ENCODE results near the gene WDR41. TPM values are rescaled to one million over a fixed set of nuclear protein-coding genes. Genes with fewer than 3 reads are reported as not detected.

WDR41 gene
- total RNA-seq, 1 experiment from 2014 or later: 54.1 TPM

DNA sequence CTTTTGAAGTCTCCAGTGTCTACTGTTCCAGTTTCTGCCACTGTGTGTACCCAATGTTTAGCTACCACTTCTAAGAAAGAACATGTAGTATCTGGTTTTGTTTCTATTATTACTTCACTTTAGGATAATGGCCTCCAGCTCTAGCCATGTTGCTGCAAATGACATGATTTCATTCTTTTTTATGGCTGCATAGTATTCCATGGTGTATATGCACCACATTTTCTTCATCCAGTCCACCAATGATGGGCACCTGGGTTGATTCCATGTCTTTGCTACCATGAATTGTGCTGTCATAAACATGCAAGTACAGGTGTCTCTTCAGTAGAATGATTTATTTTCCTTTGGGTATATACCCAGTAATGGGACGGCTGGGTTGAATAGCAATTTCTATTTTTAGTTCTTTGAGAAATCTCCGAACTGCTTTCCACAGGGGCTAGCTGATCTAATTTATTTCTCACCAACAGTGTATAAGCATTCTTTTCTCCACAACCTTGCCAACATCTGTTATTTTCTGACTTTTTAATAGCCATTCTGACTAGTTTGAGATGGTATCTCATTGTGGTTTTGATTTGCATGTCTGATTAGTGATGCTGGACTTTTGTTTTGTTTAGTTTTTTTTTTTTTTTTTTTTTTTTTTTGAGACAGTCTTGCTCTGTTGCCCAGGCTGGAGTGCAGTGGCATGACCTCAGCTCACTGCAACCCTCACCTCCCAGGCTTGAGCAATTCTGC is 68.9 kb downstream of the WDR41 start:
- H3K4me1 ChIP-seq (ENCODE audit: control insufficient read depth in 1 of 2, insufficient read depth in 2 of 2, low read length in 2 of 2): no peaks in the 10 kb centered on the region
- H3K4me2 ChIP-seq (ENCODE audit: low read length): no peak overlapping the region
- no peak for ATAC-seq
- TF ChIP-seq ZFX (IDR thresholded peaks at IDR 0.05) (no peak), EGR1 (IDR thresholded peaks at IDR 0.05; ENCODE audit: low read depth) (no peak), RAD21 (IDR thresholded peaks at IDR 0.05; ENCODE audit: low read depth) (no peak), YY1 (IDR thresholded peaks at IDR 0.05; ENCODE audit: extremely low read depth, insufficient replicate concordance, low read depth, low read length) (no peak), SRF (IDR thresholded peaks at IDR 0.05; ENCODE audit: low read depth) (no peak), POLR2AphosphoS5 (IDR thresholded peaks at IDR 0.05; ENCODE audit: low read depth, low read length) (no peak), CBX3 (IDR thresholded peaks at IDR 0.05; ENCODE audit: low read depth) (no peak), SIN3A (IDR thresholded peaks at IDR 0.05; ENCODE audit: low read depth) (no peak), CEBPB (IDR thresholded peaks at IDR 0.05; ENCODE audit: low read depth) (no peak), JUND (IDR thresholded peaks at IDR 0.05) (no peak), SP1 (IDR thresholded peaks at IDR 0.05; ENCODE audit: low read depth) (no peak), POLR2A (IDR thresholded peaks at IDR 0.05; ENCODE audit: borderline replicate concordance, extremely low read depth, insufficient read depth, insufficient read length) (no peak), EZH2phosphoT487 (IDR thresholded peaks at IDR 0.05; ENCODE audit: borderline replicate concordance) (no peak)
- TF ChIP-seq, protein P1, sequence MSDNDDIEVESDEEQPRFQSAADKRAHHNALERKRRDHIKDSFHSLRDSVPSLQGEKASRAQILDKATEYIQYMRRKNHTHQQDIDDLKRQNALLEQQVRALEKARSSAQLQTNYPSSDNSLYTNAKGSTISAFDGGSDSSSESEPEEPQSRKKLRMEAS (IDR thresholded peaks at IDR 0.05): no peak
- TF ChIP-seq, protein P2, sequence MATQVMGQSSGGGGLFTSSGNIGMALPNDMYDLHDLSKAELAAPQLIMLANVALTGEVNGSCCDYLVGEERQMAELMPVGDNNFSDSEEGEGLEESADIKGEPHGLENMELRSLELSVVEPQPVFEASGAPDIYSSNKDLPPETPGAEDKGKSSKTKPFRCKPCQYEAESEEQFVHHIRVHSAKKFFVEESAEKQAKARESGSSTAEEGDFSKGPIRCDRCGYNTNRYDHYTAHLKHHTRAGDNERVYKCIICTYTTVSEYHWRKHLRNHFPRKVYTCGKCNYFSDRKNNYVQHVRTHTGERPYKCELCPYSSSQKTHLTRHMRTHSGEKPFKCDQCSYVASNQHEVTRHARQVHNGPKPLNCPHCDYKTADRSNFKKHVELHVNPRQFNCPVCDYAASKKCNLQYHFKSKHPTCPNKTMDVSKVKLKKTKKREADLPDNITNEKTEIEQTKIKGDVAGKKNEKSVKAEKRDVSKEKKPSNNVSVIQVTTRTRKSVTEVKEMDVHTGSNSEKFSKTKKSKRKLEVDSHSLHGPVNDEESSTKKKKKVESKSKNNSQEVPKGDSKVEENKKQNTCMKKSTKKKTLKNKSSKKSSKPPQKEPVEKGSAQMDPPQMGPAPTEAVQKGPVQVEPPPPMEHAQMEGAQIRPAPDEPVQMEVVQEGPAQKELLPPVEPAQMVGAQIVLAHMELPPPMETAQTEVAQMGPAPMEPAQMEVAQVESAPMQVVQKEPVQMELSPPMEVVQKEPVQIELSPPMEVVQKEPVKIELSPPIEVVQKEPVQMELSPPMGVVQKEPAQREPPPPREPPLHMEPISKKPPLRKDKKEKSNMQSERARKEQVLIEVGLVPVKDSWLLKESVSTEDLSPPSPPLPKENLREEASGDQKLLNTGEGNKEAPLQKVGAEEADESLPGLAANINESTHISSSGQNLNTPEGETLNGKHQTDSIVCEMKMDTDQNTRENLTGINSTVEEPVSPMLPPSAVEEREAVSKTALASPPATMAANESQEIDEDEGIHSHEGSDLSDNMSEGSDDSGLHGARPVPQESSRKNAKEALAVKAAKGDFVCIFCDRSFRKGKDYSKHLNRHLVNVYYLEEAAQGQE (IDR thresholded peaks at IDR 0.05; ENCODE audit: low read depth): no peak
- no peaks in the 10 kb centered on the region for H3K27me3 ChIP-seq (ENCODE audit: insufficient read depth, low read length)
- intact Hi-C loops (cut with micrococcal nuclease): no loop called here
- no peaks in the 10 kb centered on the region for H3K9me2 ChIP-seq (ENCODE audit: insufficient read depth)
- ChIA-PET CTCF (no interaction called here), RAD21 (ENCODE audit: low non-redundant PET in 1 of 2, low total read pairs in 2 of 2, uncharacterized antibody in 2 of 2, unreplicated experiment in 2 of 2) (no interaction called here), POLR2A (no interaction called here)
- H2AFZ ChIP-seq (ENCODE audit: low read depth, low read length, poor library complexity, severe bottlenecking): no peak overlapping the region
- no peak overlapping the region for H3K27ac ChIP-seq (ENCODE audit: low read depth, low read length)
- no TSS peak for BruUV-seq (replicated peaks)
- no peaks in the 10 kb centered on the region for H3K79me2 ChIP-seq (ENCODE audit: insufficient read depth, low read length)
- H3K9me3 ChIP-seq (ENCODE audit: control insufficient read depth in 1 of 2, insufficient read depth in 1 of 2, low read depth in 1 of 2, low read length in 2 of 2): no peaks in the 10 kb centered on the region
- DNase-seq (ENCODE audit: low read depth, low spot score): no peak
- 0 out of 4 replicates have a peak, but pooled peaks cover 0 to 5% of the 10 kb centered on the region in 2 experiments for H3K36me3 ChIP-seq (ENCODE audit: control insufficient read depth in 1 of 2, insufficient read depth in 2 of 2, low read length in 2 of 2)
- no peak overlapping the region for H3K4me3 ChIP-seq (replicated peaks in 1 of 2; ENCODE audit: low read depth in 1 of 2, low read length in 2 of 2)
- no peaks in the 10 kb centered on the region for H4K20me1 ChIP-seq (ENCODE audit: insufficient read depth)
- no peak overlapping the region for H3K9ac ChIP-seq (ENCODE audit: low read length)

Data from HCT116 (cell line).